Activated naive CD4-positive, alpha-beta T cell treated with anti-CD3 and anti-CD28 coated beads, Interleukin-2, amount 50 U/mL, for 16 hours (primary cell): ENCODE data around the gene YIPF1.
"Not testable (repeated sequence)": the region's sequence is repeated elsewhere in the genome, so short reads cannot be mapped to it uniquely, and the experiment has no call there.

Source experiments
- DNase-seq: peaks from one replicate; pipeline ENCODE4 v3.0.0-alpha.2; 2020

Gene YIPF1

GRCh38 chr1:53837646-53837923 lies 52.0 kb downstream of the YIPF1 start:
- no peak for DNase-seq

GRCh38 chr1:53835491-53835890 lies 54.1 kb downstream of the YIPF1 start:
- no peak for DNase-seq

- no peak for DNase-seq
Observed at GRCh38 chr1:53834776-53835175, 54.8 kb downstream of the YIPF1 start.

GRCh38 chr1:53833393-53833792 lies 56.2 kb downstream of the YIPF1 start:
- no peak for DNase-seq

GRCh38 chr1:53826367-53826766 lies 63.2 kb downstream of the YIPF1 start:
- no peak for DNase-seq

GRCh38 chr1:53825306-53825705 lies 64.3 kb downstream of the YIPF1 start:
- no peak for DNase-seq

- DNase-seq: no peak
Observed at GRCh38 chr1:53822931-53823330, 66.7 kb downstream of the YIPF1 start.

- DNase-seq: no peak
Observed at GRCh38 chr1:53821380-53821779, 68.2 kb downstream of the YIPF1 start.

- no peak for DNase-seq
Observed at GRCh38 chr1:53819387-53819786, 70.2 kb downstream of the YIPF1 start.

- DNase-seq: not testable (repeated sequence)
Observed at GRCh38 chr1:53816584-53816983, 73.0 kb downstream of the YIPF1 start.

GRCh38 chr1:53815484-53815883 lies 74.1 kb downstream of the YIPF1 start:
- DNase-seq: not testable (repeated sequence)

- no peak for DNase-seq
Observed at GRCh38 chr1:53811414-53811851, 78.2 kb downstream of the YIPF1 start.

GRCh38 chr1:53810497-53810896 lies 79.1 kb downstream of the YIPF1 start:
- no peak for DNase-seq

GRCh38 chr1:53810007-53810406 lies 79.6 kb downstream of the YIPF1 start:
- no peak for DNase-seq

- DNase-seq: no peak
Observed at GRCh38 chr1:53807916-53808315, 81.7 kb downstream of the YIPF1 start.

GRCh38 chr1:53804791-53805505 lies 84.6 kb downstream of the YIPF1 start:
- DNase-seq: no peak

GRCh38 chr1:53804181-53804580 lies 85.4 kb downstream of the YIPF1 start:
- DNase-seq: no peak
